ENCODE results near the gene TOM1.
"Not testable (repeated sequence)": the region's sequence is repeated elsewhere in the genome, so short reads cannot be mapped to it uniquely, and the experiment has no call there.

The TOM1 gene

DNA sequence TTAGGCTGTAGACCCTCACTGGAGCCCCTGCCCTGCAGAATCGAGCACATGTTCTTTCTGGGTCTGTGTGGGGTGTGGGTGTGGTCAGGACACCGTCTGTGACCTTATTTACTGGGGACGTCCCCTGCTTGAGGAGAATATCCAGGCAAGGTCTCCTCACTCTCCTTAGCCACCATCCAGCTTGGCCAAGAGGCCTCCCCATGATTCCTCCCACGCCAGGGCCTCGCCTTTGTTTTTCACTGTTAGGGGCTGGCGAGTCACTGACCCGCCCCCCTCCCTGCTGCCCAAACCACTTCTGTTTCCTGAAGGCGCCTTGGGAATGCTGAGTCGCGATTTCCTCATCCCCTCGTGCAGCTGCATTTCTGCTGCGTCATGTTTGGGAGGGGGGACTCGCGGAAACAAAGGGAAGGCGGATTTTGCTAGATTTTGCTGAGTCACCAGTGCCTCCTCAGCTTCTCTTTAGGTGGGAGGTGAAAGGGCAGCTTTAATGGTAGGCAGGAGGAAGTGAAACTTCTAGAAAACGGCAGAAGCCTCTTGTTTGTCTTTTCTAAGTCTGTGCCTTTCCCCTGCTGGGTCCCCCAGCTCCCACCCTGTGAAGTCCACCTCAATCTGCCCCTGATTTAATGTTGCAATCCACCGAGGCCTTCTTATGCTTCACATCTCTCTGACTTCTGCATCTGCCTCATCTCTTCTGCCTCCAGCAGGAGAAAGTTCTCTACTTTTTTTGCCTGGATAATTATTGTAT is 77.2 kb downstream of the TOM1 start:
- peak in 1 of 6 experiments; percentile 14 for DNase-seq

DNA sequence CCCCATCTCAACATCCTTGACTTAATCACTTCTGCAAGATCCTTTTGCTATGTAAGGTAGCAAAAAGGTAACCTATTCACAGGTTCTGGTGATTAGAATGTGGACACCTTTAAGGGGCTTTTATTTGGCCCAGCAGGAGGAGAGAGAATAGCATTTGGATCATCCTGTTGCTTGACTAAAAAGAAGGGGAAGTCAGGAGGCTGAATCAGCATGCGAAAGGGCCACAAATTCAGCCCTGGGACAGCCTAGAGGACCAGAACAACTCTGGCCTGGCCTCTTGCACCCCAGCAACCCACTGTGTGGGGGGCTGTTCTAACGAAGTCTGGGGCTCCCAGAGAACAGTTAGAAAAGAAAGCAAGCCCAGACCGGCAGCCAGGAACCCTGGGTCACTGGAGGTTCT is 78.0 kb downstream of the TOM1 start:
- DNase-seq, result no peak

DNA sequence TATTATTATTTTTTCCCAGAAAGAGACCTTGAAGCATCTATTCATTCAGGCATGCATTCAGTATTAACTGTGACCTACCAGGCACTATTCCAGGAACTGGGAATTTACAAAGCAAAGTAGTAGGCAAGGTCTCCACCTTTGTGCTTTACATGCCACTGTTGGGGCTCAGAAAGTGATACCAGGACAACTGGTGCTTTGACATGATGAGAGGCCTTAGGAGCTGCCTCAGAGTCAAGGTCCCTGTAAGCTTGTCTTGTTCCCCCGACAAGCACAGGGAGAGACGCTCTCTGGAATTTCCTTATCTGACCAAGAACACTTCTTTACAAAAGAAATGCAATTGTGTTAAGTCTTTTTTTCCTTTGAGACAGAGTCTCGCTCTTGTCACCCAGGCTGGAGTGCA is 78.9 kb downstream of the TOM1 start:
- no peak for DNase-seq

DNA sequence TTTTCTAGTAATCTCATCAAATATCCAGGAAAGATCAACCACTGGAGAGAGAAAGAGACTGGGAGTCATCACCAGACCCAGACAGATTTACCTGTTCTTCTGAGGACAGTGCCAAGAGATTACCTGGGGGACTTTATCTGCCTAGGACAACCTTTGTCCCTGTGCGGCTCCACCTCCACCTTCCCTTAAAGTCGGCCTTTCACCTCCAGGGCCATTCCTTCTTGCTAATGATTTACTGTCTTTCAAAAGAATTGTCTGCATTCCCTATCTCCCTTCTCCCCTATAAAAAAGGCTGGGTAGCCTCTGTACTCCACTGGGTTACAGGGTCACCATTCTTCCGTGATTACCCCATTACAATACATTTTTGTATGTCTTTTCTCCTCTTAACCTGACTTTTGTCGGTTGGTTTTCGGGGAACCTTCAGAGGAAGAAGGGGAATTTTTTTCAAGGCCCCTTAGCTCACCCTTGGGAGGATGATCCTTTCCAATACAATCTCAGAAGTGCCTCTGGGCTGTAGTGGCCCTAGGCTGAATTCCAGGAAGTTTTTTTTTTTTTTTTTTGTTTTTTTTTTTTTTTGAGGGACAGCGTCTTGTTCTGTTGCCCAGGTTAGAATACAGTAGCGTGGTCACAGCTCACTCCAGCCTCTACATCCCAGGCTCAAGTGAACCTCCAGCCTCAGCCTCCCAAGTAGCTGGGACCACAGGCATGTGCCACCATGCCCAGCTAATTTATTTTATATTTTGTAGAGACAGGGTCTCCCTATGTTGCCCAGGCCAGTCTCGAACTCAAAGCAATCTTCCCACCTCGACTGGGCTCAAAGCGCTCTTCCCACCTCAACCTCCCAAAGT is 79.7 kb downstream of the TOM1 start:
- DNase-seq, result no peak

DNA sequence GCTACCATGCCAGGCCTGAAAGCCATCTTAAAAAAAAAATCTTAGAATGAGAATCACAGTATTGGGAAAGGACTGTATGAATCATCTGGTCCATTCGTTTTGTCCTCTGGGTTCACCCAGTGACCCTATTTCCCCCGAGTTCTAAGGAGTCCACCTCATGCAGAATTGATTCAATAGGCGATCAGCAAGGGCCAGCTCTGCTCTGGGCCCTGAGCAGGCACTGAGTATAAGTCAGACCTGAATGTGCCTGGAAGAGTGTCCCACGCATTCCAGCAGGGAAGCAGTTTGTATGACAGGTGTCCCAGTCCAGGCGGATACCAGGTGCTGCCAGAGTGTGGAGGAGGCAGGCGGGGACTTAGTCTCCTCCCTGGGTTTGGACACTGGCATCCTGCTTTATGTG is 80.3 kb downstream of the TOM1 start:
- no peak for DNase-seq

DNA sequence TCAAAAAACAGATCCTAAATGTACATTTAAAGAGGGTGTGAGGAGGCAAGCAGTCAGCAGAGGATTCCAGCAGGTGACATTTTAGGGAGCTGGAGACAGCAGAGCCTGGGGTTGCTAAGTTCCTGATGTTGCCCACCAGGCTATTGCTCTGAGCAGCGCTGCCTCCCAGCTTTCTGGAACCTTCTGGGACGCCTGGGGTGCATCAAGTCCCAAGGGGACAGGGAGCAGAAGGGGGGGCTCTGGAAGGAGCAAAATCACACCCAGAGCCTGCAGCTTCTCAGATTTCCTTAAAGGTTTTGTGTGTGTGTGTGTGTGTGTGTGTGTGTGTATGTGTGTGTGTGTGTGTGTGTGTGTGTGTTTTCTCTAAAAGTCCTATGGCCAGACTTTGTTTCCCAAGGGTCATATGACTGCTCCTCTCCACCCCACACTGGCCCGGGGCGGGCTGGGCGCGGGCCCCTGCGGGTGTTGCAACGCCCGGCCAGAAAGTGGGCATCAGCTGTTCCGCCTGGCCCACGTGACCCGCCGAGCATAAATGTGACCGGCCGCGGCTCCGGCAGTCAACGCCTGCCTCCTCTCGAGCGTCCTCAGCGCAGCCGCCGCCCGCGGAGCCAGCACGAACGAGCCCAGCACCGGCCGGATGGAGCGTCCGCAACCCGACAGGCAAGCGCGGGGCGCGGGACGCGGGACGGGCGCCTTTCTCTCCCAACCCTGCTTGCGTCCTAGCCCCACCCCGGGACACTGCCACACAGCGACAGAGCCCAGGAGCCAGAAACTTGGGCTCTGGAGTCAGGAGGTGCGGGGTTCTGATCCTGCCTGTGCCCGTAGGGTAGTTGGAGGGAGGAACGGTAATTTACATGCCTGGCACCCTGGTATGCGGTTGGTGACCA is 81.1 kb downstream of the TOM1 start, which contains the start of gene HMOX1:
TSS of gene HMOX1 (plus strand) at position 560 of the 887 bp plus-strand sequence. CDS start at position 638, 78 bp downstream.
- peak in 4 of 6 experiments; percentile 2 to 16 (median 14) for DNase-seq

DNA sequence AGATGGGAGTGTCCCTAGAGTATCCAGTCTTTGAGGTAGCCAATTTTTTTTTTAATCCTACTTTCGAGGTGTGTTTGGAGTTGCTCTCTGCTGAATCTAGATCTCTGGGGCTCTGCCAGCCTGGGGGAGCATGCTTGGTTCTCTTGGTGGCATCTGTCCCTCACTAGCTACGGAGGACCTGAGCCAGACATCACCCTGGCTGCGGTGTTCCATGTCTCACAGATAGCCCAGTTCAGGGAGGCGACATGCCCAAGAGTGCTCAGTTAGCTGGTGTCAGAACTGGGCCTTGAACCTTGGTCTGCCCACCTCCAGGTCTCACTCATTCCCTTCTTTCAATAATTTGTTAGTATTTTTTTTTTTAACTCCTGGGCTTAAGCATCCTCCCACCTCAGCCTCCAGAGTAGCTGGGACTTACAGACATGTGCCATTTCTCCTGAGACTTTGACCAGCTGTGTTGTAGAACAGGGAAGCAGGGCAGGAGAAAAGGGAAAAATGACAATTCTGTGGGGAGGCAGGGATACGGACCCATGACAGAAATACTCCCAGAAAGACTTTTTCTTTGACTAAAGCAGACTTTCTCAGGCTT is 81.8 kb downstream of the TOM1 start:
- DNase-seq, result no peak

DNA sequence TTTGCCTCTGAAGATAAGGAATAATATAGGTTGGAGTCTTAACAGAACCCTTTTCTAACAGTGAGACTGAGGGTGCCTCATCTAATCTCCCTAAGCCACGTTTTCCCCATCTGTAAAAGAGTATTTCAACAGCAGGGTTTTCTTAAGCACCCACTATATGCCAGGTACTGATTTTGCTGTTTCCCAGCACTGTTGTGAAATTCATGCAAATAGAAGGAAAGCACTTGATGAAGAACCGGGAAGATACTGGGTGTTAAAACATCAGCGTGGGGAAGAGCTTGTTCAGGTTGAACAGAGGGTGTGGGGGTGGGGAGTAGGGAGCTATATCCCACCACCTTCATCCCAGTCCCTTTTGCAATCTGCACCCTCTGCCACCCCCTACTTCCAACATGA is 84.0 kb downstream of the TOM1 start:
- DNase-seq, result no peak

DNA sequence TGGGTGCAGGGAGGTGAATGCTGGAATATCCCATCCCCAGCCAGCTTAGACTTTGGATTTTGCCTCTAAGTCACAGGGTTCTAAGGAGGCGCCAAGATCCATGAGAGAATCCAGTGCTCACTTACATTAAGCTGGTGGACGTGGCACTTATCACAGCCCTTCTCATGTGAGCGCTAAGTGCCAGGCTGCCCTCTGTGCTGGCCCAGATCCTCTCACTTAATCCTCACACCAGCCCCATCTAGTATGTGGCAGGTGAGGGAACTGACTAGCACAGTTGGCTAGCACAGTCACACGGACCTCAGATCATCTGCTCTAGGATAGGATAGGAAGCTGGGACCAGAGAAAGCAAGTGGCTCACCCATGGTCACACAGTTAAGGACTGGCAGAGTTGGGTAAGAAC is 84.8 kb downstream of the TOM1 start:
- no peak for DNase-seq

DNA sequence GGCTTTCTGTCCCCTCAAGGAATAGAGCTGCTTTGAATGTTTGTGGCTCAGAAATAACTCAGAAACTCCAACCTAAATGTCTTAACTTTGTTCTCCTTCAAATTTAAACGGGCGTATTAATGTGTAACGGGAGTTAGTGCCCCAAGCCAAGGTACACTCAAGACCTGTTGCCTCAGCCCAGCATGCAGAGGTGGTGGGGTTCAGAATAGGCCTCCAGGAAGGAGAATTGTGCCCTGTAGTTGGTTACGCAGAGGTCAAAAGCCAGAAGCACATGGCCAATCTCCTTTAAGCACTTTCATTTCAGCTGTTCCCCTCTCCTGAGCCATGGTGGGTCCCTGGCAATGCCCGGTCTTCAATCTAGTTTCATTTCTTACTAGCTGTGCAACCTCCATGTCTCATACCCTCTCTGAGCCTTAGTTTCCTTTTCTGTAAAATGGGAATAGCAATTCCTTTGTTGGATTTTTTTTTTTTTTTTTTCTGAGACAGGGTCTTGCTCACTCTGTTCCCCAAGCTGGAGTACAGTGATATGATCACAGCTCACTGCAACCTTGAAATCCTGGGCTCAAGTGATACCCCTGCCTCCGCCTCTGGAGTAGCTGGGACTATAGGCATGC is 85.4 kb downstream of the TOM1 start:
- no peak for DNase-seq

DNA sequence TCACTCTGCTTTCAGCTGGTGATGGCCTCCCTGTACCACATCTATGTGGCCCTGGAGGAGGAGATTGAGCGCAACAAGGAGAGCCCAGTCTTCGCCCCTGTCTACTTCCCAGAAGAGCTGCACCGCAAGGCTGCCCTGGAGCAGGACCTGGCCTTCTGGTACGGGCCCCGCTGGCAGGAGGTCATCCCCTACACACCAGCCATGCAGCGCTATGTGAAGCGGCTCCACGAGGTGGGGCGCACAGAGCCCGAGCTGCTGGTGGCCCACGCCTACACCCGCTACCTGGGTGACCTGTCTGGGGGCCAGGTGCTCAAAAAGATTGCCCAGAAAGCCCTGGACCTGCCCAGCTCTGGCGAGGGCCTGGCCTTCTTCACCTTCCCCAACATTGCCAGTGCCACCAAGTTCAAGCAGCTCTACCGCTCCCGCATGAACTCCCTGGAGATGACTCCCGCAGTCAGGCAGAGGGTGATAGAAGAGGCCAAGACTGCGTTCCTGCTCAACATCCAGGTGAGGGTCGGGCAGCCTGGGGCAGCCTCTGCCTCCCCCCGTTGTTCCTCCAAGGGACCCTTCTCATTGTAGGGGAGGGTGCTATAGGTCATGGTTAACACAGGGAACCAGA is 87.1 kb downstream of the TOM1 start:
- DNase-seq, result no peak

DNA sequence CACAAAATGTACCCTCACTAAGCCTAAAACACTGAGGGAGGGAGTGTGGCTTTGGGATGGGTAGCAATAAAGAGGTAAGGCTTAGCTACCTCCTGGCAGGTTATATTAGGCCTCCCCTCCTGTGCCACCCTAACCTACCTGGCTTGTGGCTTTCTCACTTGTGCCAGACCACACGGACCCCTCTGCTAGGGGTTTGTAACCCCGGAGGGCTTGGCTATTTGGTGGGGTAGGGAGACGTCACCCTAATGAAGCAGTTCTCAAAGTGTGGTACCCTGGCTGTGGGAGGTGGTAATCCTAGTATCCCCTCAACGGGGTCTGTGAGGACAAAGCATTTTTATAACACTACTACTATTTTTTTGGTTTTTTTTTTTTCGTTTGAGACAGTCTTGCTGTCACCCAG is 91.2 kb downstream of the TOM1 start:
- no peak for DNase-seq

DNA sequence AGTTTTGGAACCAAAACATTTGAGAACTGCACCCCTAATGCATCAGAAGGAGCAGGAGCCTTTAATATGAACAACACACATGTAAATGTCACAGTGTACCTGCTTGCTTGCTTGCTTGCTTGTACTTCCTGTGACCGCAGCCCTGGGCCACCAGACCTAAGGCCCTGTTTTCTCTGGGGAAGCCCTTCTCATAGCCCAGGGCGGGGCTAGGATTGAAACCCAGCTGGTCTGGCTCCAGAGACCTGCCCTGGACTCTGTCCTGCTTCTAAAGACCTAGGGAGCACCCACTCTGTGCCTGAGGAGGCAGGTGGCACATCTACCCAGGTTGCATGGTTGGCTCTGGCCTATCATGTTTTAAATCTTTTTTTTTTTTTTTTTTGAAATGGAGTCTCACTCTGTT is 92.7 kb downstream of the TOM1 start:
- no peak for DNase-seq

DNA sequence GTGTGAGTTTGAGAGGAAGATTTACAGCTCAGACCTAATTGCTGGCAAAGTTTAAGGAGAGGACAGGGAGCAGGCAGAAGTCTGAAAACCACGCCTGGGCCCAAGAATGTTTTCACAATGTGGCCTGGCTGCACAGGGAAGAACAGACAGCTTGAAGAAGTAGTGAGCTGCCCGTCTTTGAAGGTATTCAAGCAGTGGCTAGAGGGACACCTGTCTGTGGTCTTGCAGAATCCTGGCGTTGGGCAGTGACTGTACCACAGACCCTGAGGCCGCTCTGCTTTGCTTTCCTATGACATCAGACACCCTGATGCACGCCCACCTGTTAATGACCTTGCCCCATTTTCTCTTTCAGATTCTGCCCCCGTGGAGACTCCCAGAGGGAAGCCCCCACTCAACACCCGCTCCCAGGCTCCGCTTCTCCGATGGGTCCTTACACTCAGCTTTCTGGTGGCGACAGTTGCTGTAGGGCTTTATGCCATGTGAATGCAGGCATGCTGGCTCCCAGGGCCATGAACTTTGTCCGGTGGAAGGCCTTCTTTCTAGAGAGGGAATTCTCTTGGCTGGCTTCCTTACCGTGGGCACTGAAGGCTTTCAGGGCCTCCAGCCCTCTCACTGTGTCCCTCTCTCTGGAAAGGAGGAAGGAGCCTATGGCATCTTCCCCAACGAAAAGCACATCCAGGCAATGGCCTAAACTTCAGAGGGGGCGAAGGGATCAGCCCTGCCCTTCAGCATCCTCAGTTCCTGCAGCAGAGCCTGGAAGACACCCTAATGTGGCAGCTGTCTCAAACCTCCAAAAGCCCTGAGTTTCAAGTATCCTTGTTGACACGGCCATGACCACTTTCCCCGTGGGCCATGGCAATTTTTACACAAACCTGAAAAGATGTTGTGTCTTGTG is 93.7 kb downstream of the TOM1 start:
- no peak for DNase-seq

DNA sequence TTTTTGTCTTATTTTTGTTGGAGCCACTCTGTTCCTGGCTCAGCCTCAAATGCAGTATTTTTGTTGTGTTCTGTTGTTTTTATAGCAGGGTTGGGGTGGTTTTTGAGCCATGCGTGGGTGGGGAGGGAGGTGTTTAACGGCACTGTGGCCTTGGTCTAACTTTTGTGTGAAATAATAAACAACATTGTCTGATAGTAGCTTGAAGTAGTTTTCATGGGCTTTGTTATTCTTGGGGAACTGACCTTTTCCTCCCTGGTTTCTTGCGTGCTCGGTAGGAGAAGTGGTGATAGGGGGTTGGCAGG is 94.3 kb downstream of the TOM1 start:
- DNase-seq, result no peak

DNA sequence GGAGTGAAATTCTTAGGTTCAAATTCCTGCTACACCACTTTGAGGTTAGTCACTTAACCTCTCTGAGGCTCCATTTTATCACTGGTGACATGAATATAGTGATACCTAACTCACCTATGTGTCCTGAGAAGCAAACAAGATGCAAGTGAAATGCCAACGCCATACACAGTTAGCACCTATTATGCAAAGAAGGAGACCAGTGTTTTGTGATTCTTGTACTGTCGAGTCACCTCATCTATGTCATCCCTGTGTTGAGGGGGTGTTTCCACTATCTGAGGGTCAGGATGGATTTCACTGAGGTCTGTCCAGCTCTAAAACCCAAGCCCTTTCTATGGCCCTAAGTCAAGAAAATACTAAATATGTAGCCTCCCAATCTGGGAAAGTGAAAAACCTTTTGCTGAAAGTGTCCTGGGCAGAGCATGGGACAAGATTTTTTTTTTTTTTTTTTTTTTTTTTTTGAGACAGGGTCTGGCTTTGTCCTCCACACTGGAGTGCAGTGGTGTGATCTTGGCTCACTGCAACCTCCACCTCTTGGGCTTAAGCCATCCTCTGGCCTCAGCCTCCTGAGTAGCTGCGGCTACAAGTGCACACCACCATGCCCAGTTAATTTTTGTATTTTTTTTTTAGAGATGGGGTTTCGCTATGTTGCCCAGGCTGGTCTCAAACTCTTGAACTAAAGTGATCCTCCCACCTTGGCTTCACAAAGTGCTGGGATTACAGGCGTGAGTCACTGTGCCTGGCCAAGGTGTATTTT is 95.3 kb downstream of the TOM1 start:
- no peak for DNase-seq

DNA sequence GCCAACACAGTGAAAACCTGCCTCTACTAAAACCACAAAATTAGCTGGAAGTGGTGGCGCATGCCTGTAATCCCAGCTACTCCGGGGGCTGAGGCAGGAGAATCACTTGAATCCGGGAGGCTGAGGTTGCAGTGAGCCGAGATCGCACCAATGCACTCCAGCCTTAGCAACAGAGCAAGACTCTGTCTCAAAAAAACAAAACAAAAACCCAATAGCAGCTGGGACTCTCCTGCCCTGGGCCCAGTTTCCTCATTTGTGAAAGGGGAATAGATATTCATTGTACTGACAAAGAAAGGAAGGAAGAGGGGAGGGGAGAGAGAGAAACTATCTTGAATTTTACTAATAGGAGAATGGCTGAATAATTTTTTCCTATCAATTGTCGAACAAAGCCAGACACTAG is 96.9 kb downstream of the TOM1 start:
- not testable (repeated sequence) for DNase-seq

DNA sequence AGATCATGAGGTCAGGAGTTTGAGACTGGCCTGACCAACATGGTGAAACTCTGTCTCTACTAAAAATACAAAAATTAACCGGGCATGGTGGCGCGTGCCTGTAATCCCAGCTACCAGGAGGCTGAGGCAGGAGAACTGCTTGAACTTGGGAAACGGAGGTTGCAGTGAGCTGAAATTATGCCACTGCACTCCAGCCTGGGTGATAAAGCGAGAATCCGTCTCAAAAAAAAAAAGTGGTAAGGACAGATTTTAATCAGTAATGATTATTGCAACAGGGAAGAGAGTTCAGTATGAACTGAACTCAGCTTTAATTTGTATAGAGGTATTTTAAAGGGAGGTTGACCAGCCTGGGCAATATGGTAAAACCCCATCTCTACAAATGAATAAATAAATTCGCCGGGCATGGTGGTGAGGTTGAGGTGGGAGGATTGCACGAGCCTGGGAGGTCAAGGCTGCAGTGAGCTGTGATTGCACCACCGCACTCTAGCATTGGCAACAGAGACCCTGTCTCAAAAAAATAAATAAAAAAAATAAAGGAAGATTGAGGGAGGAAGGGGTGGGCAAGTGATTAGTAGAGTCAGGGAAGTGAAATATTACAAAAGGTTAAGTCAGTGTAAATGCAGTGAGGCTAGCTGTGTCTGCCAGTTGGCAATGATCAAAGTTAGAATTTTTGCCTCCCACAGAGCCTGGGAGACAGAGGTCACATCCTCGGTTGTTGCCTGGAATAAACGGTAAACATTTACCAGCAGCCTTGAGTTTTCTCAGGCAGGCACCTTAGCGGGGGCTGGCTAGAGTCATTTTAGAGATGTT is 97.6 kb downstream of the TOM1 start:
- DNase-seq, result no peak

Measured in stimulated activated naive CD4-positive, alpha-beta T cell (primary cell).